Left ventricle myocardium superior (tissue), 1 donor: ENCODE data around the gene ADM2. TPM values are rescaled to one million over a fixed set of nuclear protein-coding genes. Genes with fewer than 3 reads are reported as not detected.
"Not testable (repeated sequence)": the region's sequence is repeated elsewhere in the genome, so short reads cannot be mapped to it uniquely, and the experiment has no call there.

Experiments used
- ATAC-seq: fragments of 200-7000 bp; cut with Tn5 transposase; one replicate; pipeline ENCODE4 v1.9.1; 2020; ENCODE audit warnings: mild to moderate bottlenecking, moderate library complexity
- DNase-seq: peaks from one replicate; pipeline ENCODE4 v3.0.0-alpha.2; 2020
- intact Hi-C: fragments of 100-400 bp; cut with micrococcal nuclease; formaldehyde crosslinking; loops from one replicate; pipeline ENCODE4 v1.11.0; 2022
- total RNA-seq: library from RNA; stranded (reverse); fragmentation: NEBNext Ultra II Directional; extraction: Animal tissue kit (Norgen Biotek cat#: 25700); gene quantifications from one replicate; pipeline ENCODE4 v1.2.1, GENCODE V29; 2021
- donor health status: DM: no; HTN: yes; CAD: no; lungs with severe emphysema.

Gene ADM2
- total RNA-seq, 1 donor from 2014 or later: not detected

GRCh38 chr22:50529897-50530579 lies 48.7 kb downstream of the ADM2 start, which contains the start of gene TYMP:
TSS of gene TYMP (minus strand) at chr22:50530012. CDS start at chr22:50529709, 303 bp downstream.
- DNase-seq (peak; percentile 91), ATAC-seq (peak; percentile 50)
- intact Hi-C loops: no loop called here

GRCh38 chr22:50530580-50530876 lies 49.2 kb downstream of the ADM2 start:
- intact Hi-C loops: no loop called here
- DNase-seq (no peak), ATAC-seq (no peak)

GRCh38 chr22:50530877-50531545 lies 49.7 kb downstream of the ADM2 start:
- DNase-seq (peak; percentile 91), ATAC-seq (peak; percentile 55)
- intact Hi-C loops: no loop called here

GRCh38 chr22:50531546-50531961 lies 50.2 kb downstream of the ADM2 start:
- ATAC-seq: peak; percentile 22
- intact Hi-C loops: no loop called here
- peak; percentile 77 for DNase-seq

- intact Hi-C loops: no loop called here
- peak; percentile 90 for DNase-seq
- peak; percentile 63 for ATAC-seq
These were observed 50.8 kb downstream of the ADM2 start for GRCh38 chr22:50531962-50532674.

GRCh38 chr22:50532824-50533796 lies 51.8 kb downstream of the ADM2 start:
- ATAC-seq (no peak), DNase-seq (peak; percentile 21)
- intact Hi-C loops: no loop called here

GRCh38 chr22:50533856-50534711 lies 52.7 kb downstream of the ADM2 start:
- DNase-seq: peak; percentile 47
- intact Hi-C loops, ATAC-seq: not testable (repeated sequence)

GRCh38 chr22:50535113-50535512 lies 53.8 kb downstream of the ADM2 start:
- intact Hi-C loops: no loop called here
- ATAC-seq: no peak
- DNase-seq: peak; percentile 15

Other genes with a start within 250 kb of the ADM2 start
- gene TUBGCP6, start 236.5 kb upstream of the ADM2 start, total RNA-seq: 18.4 TPM
- 12.7 TPM for gene HDAC10, start 230.3 kb upstream of the ADM2 start, total RNA-seq
- 15.8 TPM for gene MAPK12, start 219.9 kb upstream of the ADM2 start, total RNA-seq
- 9.1 TPM for gene MAPK11, start 211.2 kb upstream of the ADM2 start, total RNA-seq
- 81.7 TPM for gene PLXNB2, start 173.9 kb upstream of the ADM2 start, total RNA-seq
- gene DENND6B, start 154.5 kb upstream of the ADM2 start, total RNA-seq: 1.4 TPM
- gene PPP6R2, start 138.2 kb upstream of the ADM2 start, total RNA-seq: 44.3 TPM
- gene SBF1, start 6.5 kb upstream of the ADM2 start, total RNA-seq: 55.5 TPM
- not detected for gene MIOX, start 5.3 kb downstream of the ADM2 start, total RNA-seq
- 27.6 TPM for gene LMF2, start 26.2 kb downstream of the ADM2 start, total RNA-seq
- gene NCAPH2, start 26.7 kb downstream of the ADM2 start, total RNA-seq: 30.6 TPM
- gene SCO2, start 44.1 kb downstream of the ADM2 start, total RNA-seq: 1.3 TPM
- gene TYMP, start 48.5 kb downstream of the ADM2 start, total RNA-seq: 12.7 TPM
- not detected for gene KLHDC7B, start 64.4 kb downstream of the ADM2 start, total RNA-seq
- gene SYCE3, start 81.4 kb downstream of the ADM2 start, total RNA-seq: not detected
- 458 TPM for gene CPT1B, start 96.9 kb downstream of the ADM2 start, total RNA-seq
- gene CHKB, start 101.3 kb downstream of the ADM2 start, total RNA-seq: 42.7 TPM
- 0.57 TPM for gene MAPK8IP2, start 119.2 kb downstream of the ADM2 start, total RNA-seq
- 22.2 TPM for gene ARSA, start 146.6 kb downstream of the ADM2 start, total RNA-seq
- gene SHANK3, start 191.3 kb downstream of the ADM2 start, total RNA-seq: 22.9 TPM